ENCODE results near the gene KLLN.
"Not testable (repeated sequence)": the region's sequence is repeated elsewhere in the genome, so short reads cannot be mapped to it uniquely, and the experiment has no call there.

The KLLN gene, protein sequence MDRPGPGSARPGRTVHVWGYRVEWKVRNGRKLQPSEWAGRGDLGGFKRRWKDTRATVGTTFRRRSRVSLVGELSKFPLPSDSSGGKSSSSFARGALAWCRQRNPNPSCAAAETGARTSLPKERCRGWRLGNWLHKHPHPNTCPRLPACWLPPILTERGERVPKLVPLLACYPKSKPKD

DNA sequence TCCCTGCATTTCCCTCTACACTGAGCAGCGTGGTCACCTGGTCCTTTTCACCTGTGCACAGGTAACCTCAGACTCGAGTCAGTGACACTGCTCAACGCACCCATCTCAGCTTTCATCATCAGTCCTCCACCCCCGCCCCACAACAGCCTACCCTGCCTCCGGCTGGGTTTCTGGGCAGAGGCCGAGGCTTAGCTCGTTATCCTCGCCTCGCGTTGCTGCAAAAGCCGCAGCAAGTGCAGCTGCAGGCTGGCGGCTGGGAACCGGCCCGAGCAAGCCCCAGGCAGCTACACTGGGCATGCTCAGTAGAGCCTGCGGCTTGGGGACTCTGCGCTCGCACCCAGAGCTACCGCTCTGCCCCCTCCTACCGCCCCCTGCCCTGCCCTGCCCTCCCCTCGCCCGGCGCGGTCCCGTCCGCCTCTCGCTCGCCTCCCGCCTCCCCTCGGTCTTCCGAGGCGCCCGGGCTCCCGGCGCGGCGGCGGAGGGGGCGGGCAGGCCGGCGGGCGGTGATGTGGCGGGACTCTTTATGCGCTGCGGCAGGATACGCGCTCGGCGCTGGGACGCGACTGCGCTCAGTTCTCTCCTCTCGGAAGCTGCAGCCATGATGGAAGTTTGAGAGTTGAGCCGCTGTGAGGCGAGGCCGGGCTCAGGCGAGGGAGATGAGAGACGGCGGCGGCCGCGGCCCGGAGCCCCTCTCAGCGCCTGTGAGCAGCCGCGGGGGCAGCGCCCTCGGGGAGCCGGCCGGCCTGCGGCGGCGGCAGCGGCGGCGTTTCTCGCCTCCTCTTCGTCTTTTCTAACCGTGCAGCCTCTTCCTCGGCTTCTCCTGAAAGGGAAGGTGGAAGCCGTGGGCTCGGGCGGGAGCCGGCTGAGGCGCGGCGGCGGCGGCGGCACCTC, at the start of gene KLLN, which contains the start of gene PTEN:
TSS of gene KLLN (minus strand) at position 481 of the 891 bp plus-strand sequence. CDS start 1,046 bp downstream, outside the sequence.
TSS of gene PTEN (plus strand) at position 573 of the 891 bp plus-strand sequence. CDS start 845 bp downstream, outside the sequence.
- peak; percentile 90 for DNase-seq (ENCODE audit: low spot score)

DNA sequence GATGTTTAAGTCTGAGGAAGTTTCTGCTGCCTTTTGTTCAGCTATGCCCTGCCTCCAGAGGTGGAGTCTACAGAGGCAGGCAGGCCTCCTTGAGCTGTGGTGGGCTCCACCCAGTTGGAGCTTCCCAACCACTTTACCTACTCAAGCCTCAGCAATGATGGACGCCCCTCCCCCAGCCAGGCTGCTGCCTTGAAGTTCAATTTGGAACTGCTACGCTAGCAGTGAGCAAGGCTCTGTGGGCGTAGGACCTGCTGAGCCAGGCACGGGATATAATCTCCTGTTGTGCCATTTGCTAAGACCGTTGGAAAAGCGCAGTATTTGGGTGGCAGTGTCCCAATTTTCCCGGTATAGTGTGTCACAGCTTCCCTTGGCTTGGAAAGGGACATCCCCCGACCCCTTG, 40.1 kb upstream of the KLLN start:
- DNase-seq (ENCODE audit: low spot score) = not testable (repeated sequence)

DNA sequence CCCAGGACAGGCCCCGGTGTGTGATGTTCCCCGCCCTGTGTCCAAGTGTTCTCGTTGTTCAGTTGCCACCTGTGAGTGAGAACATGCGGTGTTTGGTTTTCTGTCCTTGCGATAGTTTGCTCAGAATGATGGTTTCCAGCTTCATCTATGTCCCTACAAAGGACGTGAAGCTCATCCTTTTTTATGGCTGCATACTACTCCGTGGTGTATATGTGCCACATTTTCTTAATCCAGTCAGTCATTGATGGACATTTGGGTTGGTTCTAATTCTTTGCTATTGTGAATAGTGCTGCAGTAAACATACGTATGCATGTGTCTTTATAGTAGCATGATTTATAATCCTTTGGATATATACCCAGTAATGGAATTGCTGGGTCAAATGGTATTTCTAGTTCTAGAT, 34.6 kb upstream of the KLLN start:
- DNase-seq (ENCODE audit: low spot score) = not testable (repeated sequence)

DNA sequence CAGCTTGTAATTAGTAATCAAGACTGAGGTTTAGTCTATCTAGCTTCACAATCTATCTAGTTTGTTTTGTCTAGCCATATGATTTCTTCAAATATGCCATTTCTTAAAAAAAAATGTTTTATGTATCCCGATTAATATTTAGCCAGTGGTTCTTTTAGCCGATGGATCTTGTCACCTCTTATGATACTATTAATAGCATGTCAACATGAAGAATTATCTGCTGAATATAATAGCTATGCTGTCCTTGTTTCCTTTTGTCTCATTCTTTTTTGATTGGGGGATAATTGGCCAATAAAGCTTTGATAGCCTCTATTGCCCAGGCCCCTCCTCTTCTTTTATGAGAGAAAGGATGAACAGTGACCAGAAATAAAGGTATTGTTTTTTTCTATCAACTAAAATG, 32.9 kb upstream of the KLLN start:
- no peak for DNase-seq (ENCODE audit: low spot score)

DNA sequence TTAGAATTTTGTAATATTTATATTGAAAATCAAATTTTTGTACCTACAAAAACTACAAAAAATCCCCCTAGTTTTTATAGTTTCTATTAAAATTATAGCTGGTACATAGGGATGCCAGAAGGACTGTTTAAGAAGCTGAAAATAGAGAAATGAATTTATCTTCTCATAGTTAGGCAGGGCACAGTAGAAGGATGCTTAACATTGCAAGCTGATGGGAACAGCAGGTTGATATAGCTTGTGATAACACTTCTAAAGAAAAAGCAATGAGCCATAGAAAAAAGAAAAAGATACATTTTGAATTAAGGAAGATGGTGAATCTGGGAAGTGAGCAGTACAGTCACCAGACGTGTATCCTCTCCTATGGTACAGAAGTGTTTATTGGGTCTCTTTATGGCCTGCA, 32.1 kb upstream of the KLLN start:
- no peak for DNase-seq (ENCODE audit: low spot score)

DNA sequence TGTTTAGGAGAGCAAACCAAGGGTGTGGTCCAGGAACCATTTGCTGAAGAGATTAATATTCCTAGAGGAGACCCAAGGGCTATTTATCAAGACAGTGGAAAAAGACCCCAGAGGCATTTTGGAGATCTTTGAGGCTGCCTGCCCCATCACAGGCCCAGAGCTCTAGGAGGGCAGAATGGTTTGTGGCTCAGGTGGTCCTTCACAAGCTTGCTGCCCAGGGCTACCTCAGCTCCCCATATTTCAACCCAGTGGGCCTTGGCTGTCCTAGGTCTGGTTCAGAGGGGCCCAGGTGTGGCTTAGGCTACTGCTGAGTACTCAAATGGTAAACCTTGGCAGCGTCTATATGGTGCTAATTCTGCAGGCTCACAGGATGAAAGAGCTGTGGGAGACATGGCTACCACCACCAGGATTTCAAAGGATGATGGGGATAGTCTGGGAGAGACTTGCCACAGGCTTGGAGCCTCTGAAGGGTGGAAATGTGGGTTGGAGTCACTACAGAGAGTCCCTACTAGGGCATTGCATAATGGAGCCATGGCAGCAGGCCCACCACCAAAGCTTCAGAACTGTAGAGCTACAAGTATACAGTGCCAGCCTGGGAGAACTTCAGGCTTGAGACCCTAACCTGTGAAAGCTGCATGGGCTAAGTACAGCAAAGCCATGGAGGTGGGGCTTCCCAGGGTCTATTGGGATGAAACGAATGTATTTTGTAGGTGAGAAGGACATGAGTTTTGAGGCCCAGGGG, 24.4 kb upstream of the KLLN start:
- DNase-seq (ENCODE audit: low spot score) = no peak

DNA sequence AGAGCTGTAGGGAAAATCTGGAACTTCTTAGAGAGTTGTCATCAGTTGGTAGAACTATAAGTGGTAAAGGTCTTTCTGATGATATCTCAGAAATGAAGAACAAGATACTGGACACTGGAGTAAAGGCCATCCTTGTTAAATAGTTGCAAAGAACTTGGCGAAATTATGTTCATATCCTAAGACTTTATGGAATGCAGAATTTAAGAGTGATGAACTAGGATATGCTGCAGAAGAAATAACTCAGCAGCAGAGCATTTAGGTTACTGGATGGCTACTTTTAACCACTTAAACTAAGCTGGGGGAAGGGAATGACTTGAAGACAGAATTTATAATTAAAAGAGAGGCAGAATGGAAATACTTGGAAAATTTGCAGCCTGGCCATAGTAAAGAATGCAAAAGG, 23.8 kb upstream of the KLLN start:
- DNase-seq (ENCODE audit: low spot score) = no peak

DNA sequence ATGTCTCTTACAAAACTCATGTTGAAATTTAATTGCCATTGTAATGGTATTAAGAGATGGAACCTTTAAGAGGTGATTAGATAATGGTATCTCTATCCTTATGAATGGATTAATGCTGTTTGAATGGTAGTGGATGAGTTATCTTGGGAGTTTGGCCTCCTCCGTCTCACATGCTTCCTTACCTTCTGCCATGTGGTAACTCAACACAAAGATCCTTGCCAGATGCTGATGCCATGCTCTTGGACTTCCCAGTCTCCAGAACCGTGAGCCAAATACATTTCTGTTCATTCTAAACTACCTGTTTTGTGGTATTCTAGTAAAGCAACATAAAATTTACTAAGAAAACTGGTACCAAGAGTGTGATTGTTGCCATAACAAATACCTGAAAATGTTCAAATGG, 23.3 kb upstream of the KLLN start:
- DNase-seq (ENCODE audit: low spot score) = no peak

DNA sequence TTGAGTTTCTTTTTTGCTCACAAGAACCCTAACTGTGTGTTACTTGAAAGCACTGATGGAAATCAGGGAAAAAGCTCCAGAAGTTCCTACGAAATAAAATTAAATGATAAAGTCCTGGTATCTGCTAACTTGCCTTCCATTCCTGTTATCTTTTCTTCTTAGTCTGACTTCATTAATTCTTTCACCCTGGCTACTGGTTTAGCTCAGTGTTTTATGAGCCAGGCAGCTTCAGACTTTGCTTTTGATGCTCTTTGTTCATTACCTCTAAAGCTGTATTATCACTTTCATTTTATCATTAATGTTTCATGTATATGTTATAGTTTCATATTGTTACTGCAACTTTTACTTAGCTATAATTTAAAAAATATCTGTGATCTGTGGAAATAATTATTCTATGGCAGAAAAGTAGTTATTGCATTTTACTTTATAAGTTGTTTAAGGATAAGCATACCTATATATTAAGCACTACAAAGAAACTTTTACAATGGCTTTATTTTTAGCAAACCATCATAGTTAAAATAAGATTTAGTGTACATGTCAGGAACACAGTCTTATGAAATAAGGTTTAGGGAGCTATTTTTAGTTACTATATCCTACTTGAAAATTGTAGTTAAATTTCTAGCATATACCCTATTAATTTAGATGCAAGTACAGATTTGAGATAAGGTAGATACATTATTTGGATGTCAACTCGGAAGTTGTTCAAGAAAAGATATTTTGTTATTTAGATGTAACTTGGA, 19.4 kb upstream of the KLLN start:
- no peak for DNase-seq (ENCODE audit: low spot score)

DNA sequence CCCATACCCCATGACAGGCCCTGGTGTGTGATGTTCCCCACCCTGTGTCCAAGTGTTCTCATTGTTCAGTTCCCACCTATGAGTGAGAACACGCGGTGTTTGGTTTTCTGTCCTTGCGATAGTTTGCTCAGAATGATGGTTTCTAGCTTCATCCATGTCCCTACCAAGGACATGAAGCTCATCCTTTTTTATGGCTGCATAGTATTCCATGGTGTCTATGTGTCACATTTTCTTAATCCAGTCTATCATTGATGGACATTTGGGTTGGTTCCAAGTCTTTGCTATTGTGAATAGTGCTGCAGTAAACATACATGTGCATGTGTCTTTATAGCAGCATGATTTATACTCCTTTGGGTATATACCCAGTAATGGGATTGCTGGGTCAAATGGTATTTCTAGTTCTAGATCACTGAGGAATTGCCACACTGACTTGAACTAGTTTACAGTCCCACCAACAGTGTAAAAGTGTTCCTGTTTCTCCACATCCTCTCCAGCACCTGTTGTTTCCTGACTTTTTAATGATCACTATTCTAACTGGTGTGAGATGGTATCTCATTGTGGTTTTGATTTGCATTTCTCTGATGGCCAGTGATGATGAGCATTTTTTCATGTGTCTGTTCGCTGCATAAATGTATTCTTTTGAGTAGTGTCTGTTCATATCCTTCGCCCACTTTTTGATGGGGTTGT, 18.2 kb upstream of the KLLN start:
- not testable (repeated sequence) for DNase-seq (ENCODE audit: low spot score)

DNA sequence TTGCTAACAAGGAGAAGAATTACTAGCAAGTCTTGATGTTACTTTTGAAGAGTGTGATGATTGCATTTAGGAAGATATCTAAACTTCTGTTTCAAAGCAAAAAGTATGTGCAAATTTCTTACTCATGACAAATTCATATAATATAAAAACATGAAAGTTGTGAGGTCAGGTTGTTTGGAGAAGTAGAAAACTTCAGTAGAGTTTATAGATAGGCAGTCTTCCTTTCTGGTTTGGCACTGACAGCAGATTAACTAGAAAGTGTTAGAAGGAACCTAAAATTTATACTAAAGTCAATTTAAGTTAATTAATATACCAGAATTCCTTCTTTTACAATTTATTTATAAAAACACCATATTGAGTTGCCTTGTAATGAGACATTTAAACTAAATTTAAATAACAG, 17.0 kb upstream of the KLLN start:
- no peak for DNase-seq (ENCODE audit: low spot score)

DNA sequence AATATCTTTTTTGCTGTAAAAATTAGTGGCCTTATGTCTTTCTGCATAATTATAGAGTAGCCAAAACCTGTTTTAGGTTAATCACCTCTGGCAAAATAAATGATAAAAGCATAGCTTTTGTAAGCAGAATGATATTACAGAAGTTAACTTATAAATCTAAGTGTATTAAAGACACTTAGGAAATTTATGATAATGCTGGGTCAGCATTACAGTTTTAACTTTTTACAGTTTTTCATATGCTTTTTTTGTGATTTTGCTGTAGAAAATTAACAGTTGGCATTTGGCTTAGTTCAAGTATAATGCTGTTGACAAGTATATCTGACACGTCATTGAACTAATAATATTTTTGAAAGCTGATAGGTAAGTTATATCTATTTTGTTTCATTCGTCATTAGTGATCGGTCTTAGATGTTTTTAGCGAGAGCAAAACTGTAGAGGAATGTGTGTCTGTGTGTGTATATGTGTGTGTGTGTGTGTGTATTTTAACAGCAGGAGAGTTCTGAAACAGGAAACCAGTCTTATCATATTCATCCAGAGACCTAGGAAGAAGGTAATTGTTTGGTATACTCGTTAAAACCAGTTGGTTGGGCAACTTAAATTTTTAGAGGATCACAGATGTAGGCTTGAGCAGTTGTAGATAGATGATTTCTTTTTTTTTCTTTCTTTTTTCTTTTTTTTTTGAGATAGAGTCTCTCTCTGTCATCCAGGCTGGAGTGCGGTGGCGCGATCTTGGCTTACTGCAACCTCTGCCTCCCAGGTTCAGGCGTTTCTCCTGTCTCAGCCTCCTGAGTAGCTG, 15.5 kb upstream of the KLLN start:
- DNase-seq (ENCODE audit: low spot score) = no peak

DNA sequence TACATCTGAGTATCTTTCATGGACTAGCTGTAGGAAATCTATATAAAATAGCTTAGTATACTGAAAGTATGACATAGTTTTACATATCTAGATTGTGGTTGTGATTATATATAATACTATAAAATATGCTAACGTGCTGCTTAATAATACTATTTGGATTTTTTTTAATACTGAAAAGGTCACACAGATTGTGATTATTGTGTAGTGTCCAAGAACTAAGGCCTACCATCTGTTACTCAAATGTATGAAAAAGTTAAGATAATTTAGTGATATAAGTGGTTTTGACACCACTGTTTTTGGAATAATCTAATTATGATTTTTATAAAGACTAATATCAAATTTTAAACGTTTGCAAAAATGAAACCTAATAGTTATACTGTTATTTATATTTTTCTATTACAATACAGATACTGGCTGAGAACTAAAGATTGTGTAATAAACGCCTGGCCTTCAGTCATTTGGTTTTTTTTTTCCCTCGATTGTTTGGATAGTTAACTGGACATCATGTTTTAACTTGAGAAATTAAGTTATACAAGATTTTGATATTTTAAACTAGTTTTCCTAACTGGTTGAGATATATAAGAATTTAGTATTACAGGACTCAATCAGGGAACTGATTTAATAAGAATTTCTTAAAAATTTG, 12.7 kb upstream of the KLLN start:
- no peak for DNase-seq (ENCODE audit: low spot score)

DNA sequence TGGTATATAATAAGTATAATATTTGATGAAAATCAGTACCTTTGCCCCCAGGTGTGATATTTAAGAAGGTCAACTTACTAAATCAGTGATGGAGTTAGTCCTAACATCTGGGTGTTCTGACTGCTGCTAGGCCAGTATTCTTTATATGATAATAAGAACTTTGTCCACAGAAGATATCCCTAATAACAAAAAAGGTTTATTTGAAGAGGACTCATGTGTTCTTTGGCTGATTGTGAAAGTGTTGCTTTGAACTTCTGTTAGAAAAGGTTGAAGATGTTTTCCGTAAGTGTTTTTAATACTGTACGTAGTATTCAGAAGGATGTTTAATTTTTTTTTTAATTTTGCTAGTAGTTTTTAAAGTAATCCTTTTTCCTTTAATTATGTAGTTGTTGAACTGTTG, 10.3 kb upstream of the KLLN start:
- no peak for DNase-seq (ENCODE audit: low spot score)

DNA sequence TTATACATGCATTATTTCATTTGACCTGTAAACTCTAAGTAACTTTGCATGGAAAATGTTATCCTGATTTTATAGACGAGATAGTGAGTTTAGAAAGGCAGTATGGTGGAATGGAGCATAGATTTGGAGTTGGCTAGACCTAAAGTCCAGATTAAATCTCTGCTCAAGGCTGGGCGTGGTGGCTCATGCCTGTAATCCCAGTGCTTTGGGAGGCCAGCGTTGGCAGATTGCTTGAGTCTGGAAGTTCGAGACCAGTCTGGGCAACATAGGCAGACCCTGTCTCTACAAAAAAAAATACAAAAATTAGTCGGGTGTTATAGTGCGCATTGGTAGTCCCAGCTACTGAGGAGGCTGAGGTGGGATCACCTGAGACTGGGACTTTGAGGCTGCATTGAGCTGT, 9.5 kb upstream of the KLLN start:
- no peak for DNase-seq (ENCODE audit: low spot score)

DNA sequence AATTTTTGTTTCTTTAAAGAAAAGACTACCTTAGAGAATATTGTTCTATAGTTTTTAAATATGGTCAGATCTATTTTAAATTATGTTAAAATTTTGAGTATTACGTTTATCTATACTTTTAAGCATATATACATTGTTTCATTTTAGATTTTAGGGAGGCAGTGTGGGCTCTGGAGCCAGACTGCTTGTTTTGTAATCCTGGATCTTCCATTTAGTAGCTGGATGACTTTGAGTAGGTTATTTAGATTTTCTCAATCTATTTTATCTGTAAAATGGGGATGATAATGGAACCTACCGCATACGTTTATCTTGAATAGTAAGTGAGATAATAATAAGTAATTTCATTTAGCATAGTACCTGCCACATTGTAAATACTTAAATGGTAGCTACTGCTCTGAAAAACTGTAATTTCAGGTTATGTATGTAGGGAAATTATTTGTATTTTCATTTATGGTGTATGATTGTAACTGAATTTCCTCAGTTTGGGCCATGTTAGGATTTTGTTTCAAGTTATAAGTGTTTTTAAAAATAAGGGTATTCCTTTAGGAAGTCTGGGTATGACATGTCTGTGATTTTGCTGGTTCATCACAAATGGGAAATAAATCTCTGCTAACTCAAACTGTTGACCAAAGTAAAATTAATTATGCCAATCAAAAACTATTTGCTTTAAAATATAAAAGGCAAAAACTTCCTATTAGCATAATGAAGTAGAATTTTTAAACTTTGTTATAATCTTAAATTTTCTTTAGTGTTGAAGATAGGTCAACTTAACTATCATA, 6.6 kb upstream of the KLLN start:
- DNase-seq (ENCODE audit: low spot score) = no peak

DNA sequence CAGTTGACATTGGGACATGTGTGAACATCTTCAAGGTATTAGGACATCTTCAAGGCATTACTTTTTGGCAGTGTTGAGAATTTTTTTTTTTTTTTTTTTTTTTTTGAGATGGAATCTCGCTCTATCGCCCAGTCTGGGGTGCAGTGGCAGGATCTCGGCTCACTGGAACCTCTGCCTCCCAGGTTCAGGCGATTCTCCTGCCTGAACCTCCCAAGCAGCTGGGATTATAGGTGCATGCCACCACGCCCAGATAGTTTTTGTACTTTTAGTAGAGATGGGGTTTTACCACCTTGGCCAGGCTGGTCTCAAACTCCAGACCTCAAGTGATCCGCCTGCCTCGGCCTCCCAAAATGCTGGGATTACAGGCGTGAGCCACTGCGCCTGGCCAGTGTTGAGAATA, 5.8 kb upstream of the KLLN start:
- not testable (repeated sequence) for DNase-seq (ENCODE audit: low spot score)

DNA sequence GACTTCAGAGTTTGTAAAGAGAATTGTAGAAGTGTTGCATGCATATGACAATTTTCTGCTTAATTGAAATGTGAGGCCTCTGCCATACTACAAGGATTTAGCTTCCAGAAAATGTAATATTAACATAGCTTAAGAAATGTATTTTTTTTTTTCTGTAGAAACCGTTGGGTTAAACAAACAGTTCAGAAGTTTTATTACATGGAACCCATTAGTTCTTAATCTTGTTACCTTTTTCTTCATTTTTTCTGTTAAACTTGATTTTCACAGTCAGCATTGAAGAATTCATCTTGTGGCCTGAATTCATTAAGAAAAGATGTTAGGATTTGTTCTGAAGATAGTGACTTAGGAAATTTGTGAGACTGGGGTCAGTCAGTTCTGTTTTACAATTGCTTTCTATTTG, 4.9 kb upstream of the KLLN start:
- DNase-seq (ENCODE audit: low spot score) = no peak

DNA sequence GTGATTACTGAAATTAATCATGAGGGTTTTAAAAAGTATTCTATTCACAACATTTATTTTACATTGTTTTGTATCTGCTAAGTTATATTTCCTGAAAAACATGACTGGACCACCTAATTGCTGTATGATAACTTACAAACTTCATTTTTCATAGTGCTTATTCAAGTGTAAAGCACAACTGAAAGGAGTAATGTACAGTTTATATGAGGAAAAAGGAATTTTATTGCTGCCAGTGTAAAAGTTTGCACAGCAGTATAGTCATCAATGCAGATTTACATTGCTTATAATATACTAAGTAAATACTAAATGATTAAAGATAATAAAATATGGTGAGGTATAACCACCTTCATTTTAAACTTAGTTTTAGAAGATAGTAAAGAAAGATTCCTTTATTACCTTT, 4.1 kb upstream of the KLLN start:
- DNase-seq (ENCODE audit: low spot score) = no peak

Data from RKO (cell line).